ENCODE data around the gene P3H4.

- TF ChIP-seq CTCF (IDR thresholded peaks at IDR 0.05) (no peak), POLR2A (IDR thresholded peaks at IDR 0.05) (no peak)
Measured at GRCh38 chr17:41799366-41799765, 12.4 kb downstream of the P3H4 start.
